HG03175 (cell line): ENCODE measurements around the gene ZSCAN21.

Source experiments
- ATAC-seq: cut with Tn5 transposase; IDR thresholded peaks from one replicate; pipeline ENCODE4 v1.9.1; 2021; ENCODE audit warnings: mild to moderate bottlenecking, moderate library complexity; ENCODE audit not compliant: unreplicated experiment

ZSCAN21 gene

GRCh38 chr7:100024020-100024619 lies 25.5 kb upstream of the ZSCAN21 start:
- no peak for ATAC-seq

- no peak for ATAC-seq
Observed at GRCh38 chr7:100027197-100027596, 22.4 kb upstream of the ZSCAN21 start.

- no peak for ATAC-seq
Observed at GRCh38 chr7:100029596-100029995, 20.0 kb upstream of the ZSCAN21 start.

GRCh38 chr7:100033526-100033925 lies 16.0 kb upstream of the ZSCAN21 start:
- ATAC-seq, result no peak

- ATAC-seq, result no peak
Observed at GRCh38 chr7:100034871-100035510, 14.6 kb upstream of the ZSCAN21 start.

- ATAC-seq, result no peak
Observed at GRCh38 chr7:100035876-100036275, 13.7 kb upstream of the ZSCAN21 start.

- no peak for ATAC-seq
Observed at GRCh38 chr7:100038326-100038725, 11.2 kb upstream of the ZSCAN21 start.

GRCh38 chr7:100040575-100040974 lies 9.0 kb upstream of the ZSCAN21 start:
- ATAC-seq, result no peak

GRCh38 chr7:100044718-100045117 lies 4.9 kb upstream of the ZSCAN21 start:
- no peak for ATAC-seq

- ATAC-seq, result no peak
Observed at GRCh38 chr7:100048680-100049079, 894 bp upstream of the ZSCAN21 start.

GRCh38 chr7:100051611-100052010 lies 2.0 kb downstream of the ZSCAN21 start:
- no peak for ATAC-seq

- no peak for ATAC-seq
Observed at GRCh38 chr7:100053215-100053614, 3.6 kb downstream of the ZSCAN21 start.

GRCh38 chr7:100057006-100057405 lies 7.4 kb downstream of the ZSCAN21 start:
- no peak for ATAC-seq

GRCh38 chr7:100059251-100059739 lies 9.7 kb downstream of the ZSCAN21 start:
- no peak for ATAC-seq

- no peak for ATAC-seq
Observed at GRCh38 chr7:100061518-100062193, 12.1 kb downstream of the ZSCAN21 start.

GRCh38 chr7:100063376-100063775 lies 13.8 kb downstream of the ZSCAN21 start:
- ATAC-seq, result no peak

GRCh38 chr7:100064162-100064561 lies 14.6 kb downstream of the ZSCAN21 start:
- no peak for ATAC-seq

GRCh38 chr7:100065452-100066186 lies 16.0 kb downstream of the ZSCAN21 start:
- ATAC-seq, result no peak

- ATAC-seq, result no peak
Observed at GRCh38 chr7:100066953-100067352, 17.4 kb downstream of the ZSCAN21 start.

GRCh38 chr7:100069991-100070390 lies 20.4 kb downstream of the ZSCAN21 start:
- no peak for ATAC-seq

- no peak for ATAC-seq
Observed at GRCh38 chr7:100071018-100071723, 21.6 kb downstream of the ZSCAN21 start.
